ENCODE results near the gene ZNF426.

Gene ZNF426

DNA sequence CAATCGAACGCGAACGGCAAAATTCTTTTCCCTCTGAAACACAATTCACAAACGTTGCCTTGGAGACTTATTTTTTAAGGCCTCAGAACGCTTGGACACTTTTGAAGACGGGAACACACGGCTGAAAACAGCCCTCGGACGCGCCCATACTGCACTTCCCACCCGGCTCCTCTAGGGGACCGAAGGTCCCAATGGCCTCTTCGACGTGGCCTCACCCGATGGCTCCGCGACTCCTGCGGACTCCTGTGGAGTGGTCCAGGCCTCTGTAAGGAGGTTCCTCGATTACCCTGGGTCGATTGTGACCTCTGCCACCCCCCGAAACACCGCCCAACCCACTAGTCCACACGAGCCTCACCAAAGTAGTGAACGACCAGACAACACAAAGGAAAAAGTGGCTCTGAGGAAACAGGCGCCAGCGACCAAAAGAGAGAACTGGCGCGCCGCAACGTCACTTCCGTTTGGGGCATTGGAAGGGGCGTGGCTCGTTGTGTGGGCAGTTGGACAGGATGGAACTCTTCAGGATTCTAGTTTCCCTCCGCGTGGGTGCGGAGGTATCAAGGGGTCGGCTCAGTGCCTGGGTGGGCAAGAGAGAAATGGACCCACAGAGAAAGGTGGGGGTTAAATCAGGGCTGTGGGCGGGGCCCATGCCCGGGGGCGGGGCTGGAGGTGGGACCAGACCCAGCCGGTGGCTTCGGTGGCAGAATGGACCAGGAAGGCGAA, 40.1 kb downstream of the ZNF426 start, which contains the start of gene ZNF560:
Gene ZNF560, minus strand, starts transcription at position 434 of the 720 bp plus-strand sequence. CDS start 23,303 bp downstream, outside the sequence.
- DNase-seq (ENCODE audit: low spot score): no peak

DNA sequence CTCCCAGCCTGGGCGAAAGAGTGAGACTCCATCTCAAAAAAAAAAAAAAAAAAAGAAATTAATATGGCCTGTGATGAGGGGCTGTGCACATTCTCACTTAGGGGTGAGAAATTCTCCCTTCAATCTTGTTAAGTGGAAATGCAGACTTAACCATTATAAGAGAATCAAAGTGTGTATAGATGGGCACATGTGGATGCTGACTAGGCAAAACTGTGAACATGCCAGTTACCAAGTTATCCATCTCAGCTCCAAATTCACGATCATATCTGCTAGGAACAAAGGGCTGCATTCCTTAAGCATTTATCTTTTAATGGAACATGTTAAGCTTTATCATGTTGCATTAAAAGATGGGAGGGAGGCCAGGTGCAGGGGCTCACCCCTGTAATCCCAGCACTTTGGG, 44.3 kb downstream of the ZNF426 start:
- no peak for DNase-seq (ENCODE audit: low spot score)

DNA sequence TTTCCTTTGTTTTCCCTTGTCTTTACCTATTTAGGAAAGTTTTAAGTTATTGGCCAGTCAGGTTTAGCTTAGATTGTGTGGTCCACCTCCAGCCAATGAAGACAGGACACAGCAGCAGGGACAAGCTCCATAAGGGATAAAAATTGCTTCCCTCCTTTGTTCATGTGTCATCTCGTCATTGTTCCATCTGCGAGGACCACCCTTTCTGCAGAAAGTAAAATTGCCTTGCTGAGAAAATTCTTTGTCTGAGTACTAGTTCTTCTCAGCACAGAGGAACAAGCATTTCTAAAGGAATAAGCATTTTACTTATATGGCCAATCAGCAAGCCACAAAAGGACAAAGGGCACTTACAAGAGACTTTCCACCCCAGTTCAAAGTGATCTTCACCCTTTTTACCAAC, 51.4 kb downstream of the ZNF426 start:
- no peak for DNase-seq (ENCODE audit: low spot score)

DNA sequence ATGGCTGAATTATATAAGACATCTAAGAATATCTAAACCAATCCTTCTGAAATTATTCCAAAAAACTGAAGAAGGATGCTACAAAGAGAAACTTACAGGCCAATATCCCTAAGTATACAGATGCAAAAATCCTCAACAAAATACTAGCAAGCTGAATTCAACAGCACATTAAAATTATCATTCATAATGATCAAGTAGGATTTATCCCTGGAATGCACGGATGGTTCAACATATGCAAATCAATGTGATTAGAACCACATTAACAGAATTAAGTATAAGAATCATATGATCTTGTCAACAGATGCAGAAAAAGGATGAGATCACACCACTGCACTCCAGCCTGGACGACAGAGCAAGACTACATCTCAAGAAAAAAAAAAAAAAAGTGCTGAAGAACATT, 53.3 kb downstream of the ZNF426 start:
- no peak for DNase-seq (ENCODE audit: low spot score)

DNA sequence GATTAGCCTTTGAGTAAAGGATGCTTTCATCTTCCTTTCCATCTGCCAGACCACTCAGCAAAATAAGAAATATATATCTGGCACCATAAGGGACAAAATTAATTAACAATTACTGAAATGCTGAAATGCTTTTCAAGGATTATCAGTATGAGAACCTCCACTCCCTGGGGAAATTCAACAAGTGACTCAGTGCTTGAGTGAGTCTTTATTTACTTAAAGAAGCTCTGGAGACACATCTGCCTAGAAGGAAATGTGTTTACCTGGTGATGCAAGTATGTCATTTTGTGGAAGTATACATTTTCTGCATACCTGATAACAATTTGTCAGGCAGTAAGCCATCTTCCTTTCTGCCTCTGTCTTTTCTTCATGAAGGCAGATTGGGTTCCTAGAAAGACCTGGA, 63.5 kb downstream of the ZNF426 start:
- DNase-seq (ENCODE audit: low spot score): no peak
